ENCODE measurements around the gene UPP1.
"Not testable (repeated sequence)": the region's sequence is repeated elsewhere in the genome, so short reads cannot be mapped to it uniquely, and the experiment has no call there.

Gene UPP1

DNA sequence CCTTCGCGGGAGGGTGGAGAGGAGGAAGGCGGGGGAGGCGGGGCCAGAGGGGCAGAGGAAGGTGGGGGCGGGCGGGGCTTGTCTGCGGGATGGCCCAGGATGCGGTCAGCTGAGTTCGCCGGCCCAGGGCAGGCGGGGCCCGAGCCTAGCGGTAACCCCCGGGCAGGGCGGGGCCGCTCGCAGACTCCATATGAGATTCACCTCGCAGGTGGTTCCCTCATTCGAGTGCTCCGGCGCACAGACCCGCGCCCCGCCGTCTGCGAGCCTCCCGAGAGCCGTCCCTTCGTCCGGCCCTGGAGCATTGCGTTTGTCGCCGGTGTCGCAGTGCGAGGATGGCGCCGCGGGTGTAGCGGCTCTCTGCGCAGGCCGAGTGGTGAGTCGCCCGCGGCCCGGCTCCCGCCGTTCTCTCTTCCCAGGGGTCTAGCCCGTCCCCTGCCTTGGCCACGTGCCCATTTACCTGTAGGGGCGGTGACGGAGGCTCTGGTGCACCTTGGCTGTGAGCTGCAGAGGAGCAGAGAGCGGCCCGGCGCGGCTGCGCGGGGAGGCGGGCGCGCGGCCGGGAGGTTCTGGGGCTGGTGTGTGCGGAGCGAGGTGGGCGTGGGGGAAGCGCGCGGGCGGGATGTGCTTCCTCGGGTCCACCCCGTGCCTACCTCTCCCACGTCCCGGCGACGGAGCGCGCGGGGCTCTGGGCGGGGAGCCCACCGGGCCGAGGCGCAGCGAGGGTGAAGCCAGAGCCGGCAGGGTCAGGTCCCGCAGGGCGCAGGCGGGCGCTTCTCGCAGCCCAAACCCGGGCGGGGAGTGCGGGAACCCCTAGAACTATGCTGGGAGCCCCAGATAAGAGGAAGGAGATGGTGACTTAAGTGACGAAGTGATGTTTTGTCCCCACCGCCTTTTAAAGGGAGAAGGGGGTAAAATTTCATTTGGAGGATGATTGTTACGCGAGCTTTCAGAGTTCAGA lies at the start of gene UPP1:
Gene UPP1 (plus strand): TSS at position 220 of the 958 bp plus-strand sequence. CDS start 5,519 bp downstream, outside the sequence.
- DNase-seq, result peak; percentile 51

DNA sequence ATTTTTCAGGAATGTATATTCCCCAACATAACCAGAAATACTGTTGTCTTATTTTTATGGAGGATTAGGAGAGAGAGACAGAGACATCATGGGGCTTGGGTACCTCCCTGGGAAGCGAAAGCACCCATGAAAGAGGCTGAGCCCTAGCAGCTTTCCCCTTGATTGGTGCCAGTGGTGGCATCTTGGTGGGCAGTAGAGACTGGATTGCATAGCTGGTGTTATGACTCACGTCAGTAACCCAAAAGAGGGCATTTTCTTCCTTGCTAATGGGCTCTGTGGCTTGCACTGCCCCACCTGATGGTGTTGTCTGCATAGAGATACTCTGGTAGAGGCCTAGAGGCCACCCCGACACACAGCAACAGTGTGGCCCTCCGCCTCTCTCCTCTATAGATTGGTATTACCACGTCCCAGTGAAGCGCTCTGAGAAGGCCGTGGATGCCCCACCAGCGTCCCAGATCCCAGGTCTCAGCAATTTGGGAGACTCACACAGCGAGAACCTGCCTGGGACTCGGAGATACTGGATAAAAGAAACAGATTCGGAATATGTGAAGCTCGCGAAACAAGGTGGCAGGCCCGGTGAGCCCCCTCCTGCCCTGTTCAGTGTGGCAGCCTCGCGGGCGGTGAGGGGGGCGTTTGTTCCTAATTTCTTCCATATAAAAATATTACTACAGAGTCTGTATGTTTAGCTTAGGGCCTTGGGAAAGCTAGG lies 48.0 kb upstream of the UPP1 start:
- no peak for DNase-seq

DNA sequence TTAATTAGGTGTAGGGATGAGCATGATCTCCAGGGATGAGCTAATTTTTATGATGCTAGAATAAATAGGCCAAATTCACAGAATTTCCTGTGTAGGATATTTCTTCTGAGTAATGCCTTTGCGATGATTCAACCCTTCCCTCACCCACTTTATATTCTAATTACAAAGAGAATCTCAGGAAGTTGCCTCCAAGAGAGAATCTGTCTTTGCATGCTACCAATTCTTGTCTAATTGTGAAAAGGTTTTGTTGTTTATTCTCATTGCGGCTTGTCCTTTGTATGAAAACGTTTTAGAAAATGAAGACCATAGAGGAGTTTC lies 47.5 kb upstream of the UPP1 start:
- peak; percentile 7 for DNase-seq

DNA sequence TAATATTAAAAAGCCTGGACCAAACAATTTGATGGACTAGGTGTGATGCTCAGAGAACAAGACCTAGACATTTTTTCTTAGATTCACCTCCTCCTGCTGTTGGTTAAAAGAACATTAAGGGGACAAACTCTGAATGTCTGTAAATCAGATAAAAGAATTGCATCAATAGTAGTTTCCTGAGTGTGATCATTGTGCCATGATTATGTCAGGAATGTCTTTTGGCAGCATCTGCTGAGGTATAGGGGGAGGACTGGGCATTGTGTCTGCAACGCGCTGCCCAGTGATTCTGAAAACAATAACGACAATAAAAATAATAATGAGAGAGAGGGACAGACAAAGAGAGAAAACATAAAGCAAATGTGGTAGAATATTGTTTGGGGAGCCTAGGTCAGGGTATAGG lies 46.8 kb upstream of the UPP1 start:
- DNase-seq, result no peak

DNA sequence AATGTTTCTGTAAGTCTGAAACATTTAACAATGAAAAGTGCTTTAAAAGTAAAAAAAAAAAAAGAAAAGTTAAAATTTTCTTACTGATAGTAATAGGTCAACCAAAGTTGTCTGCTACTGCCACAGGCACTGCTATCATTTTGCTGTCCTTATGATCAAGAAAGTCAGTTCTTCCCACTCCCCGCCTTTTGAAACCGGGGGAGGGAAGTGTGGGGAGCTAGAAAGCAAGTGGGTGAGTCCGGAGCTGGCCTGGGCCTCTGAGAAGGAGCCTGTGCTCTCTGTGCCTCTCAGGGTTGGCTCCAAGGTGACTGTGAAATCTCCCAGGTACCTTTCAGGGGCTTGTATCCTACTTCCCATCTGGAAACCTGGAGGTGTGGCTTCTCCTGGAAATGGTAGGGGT lies 46.4 kb upstream of the UPP1 start:
- DNase-seq, result no peak

DNA sequence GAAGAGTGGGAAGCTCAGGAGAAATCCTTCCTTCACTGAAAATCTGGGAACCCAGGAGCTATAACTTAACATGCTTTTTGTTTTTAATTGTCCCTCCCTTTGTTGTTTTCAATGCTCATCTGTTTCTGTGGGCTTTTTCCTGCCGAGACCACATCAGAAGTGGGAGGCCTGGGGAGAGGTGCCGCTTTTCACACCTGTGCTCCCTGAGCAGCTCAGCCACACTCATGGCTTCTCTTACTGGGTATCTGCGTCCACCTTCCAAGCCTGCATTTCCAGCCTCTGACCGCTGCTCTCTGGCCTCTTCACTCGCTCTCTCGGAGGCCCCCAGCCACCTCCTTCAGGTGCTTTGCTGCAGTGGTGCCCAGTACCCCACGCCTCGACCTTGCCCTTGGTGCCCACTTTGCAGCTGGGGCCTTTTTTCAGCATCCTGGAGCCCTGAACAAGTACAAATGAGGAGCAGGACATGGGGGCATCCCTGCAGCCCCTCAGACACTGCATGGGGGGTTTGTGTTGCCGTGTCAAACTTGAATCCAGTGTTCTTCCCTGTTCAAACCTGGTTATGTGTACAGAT lies 43.8 kb upstream of the UPP1 start:
- DNase-seq, result no peak

DNA sequence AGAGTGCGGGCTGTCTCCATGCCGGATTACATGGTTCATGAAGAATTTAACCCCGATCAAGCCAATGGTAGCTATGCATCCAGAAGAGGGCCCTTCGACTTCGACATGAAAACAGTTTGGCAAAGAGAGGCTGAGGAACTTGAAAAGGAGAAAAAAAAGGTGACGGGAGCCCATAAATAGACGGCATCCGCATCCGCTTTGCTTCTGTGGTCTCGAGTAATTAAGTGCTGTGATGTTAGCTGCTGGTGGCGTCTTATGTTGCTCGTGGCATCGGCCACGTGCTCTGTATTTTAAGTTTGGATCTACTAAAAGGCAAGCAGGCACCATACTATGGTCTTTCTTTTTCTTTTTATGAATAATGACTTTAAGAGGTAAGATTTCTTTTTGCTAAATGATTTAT lies 42.6 kb upstream of the UPP1 start:
- DNase-seq, result no peak

DNA sequence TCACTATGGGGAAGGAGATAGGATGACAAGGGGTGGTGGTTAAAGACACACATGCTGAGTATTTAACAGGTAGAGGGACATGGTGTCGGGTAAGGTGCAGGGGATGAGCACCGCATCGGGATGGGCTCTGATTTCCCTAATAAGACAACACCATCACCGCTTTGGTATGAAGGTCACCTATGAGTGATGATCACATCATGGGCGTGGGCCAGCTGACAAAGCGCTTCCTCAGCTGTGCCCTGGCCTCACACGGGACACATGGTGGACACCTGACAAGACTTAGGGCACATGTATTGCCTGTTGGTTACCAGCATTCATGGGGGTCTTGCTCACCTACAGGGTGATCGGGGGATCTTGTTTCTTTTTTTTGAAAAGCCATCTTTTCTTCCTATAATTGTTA lies 41.0 kb upstream of the UPP1 start:
- DNase-seq, result no peak

DNA sequence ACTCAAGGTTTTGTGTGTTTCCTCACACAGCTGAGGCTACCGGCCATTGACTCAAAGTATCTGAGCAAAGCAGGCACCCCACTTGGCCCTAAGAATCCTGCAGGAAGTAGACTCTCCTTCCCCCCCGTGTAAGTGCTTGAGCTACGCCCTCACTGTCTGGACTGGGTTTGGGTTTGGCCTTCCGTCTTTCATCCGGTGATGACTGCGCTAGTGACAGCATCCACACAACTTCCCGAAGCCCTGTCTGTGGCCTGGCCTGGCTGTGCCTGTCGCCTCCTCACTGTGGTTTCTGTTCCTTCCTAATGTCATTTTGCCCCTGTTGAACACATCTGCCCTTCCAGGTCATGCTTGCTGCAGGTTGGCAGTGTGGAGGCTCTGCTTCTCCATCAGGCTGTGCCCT lies 39.2 kb upstream of the UPP1 start:
- no peak for DNase-seq

DNA sequence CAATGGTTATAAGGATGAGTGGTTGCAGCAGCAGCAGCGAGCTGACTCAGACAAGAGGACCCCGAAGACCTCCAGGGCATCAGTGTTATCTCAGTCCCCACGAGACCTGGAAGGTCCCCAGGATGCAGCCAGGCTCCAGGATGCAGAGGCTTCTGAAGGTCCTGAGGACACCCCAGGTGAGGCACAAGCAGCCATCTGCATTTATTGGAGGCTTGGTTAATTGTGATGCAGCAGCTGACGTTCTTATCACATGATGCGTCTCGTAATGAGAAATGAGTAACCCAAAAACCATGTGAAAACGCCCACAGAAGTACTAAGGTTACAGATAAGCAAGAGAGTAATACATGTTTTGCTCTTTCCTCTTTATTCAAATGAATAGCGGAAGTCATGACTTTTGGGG lies 36.3 kb upstream of the UPP1 start:
- peak; percentile 22 for DNase-seq

DNA sequence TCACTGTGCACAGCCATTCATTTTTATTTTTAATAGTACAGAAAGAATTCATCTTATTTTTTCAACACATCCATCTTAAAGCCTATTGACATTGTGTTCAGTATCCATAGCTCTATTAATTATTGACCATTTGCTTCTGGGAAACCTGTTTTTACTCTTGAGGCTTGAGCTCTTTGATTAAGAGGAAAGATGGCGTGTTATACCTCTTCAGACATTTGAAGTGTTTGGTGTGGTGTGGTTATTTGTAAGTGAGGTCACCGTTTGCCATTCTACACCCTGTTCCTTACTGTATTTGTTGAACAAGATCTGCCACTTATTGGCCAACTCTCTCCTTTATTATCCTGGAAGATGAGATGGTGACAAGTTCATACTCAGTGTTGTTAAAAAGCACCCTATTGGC lies 35.3 kb upstream of the UPP1 start:
- no peak for DNase-seq

DNA sequence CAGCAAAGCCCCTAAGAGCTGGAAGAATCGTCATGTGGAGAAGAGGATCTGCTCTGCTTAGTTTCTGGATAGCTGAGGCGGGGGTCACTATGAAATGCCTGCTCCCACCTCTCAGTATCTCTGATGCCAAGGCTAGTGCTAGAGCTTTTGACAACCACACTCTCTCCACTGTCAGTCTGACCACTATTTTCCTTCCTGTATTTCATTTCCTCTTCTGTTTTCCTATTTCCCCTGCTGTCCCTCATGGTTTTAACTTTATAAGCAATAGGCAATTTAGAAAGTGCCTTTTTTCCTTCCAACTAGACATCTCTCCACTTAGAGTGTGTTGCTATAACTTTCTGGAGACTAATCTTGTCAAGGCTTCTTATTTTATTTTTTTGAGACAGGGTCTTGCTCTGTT lies 30.1 kb upstream of the UPP1 start:
- no peak for DNase-seq

DNA sequence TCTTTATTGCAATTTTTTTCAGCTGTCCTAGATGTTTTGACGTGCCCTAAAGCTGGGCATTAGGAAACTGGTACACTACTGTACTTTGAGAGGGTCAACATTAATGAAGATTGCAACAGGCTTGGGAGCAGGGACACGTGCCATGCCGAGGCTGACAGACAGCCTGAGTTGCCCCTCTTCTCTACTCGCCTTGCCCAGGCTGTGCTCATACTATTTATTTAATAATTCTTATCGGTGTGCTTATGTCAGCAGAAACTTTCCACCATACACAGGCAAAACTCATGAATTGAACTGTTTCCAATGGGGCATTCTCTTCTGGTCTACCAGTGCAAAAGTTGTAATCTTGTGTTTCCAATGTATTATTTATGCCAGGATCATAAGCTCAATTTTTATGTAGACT lies 29.4 kb upstream of the UPP1 start:
- DNase-seq, result no peak

DNA sequence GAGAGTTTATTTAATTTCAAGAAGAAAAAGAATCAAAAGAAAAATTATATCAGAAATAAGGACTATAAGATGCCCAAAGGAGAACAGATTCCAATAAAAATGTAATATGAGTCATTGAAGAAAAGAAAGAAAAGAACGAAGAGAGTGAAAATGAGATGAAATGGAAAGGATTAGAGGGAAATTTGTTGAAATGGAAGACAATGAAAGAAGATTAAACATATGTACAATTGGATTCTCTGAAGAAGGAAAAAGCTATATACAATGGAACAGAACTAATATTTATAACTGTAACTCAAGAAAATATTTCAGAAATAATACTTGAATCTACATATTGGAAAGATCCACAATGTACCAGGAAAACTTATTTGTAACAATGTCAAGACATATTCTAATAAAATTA lies 25.1 kb upstream of the UPP1 start:
- DNase-seq, result no peak

DNA sequence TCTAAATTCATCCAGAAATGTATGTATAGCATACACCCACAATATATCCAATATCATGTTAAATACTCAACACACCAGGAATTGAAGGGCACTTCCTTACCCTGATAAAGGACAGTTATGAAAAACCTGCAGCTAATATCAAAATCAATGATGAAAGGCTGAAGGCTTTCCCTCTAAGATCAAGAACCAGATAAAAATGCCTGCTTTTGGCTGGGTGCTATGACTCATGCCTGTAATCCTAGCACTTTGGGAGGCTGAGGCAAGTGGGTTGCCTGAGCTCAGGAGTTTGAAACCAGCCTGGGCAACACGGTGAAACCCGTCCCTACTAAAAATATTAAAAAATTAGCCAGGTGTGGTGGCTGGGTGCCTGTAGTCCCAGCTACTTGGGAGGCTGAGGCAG lies 21.6 kb upstream of the UPP1 start:
- no peak for DNase-seq

DNA sequence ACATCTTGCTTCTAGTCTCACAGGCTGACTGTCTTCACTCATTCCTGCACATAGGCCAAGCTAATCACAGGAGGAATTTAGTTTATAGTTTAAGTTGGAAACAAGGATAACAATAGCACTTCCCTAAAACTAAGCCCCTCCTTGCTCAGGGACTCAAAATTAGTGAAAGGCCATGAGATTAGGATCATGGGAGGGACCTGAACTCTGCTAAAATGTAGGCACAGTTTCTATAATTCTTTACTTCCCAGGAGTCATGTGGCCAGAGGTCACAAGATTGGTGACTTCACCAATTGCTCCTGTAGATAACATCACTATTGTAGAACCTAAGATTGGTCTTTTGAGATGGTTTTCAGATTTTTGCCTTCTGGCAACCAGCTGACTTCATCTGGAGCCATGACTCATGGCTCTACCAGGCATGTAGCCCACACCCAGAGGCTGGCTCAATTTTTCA lies 14.8 kb upstream of the UPP1 start:
- no peak for DNase-seq

DNA sequence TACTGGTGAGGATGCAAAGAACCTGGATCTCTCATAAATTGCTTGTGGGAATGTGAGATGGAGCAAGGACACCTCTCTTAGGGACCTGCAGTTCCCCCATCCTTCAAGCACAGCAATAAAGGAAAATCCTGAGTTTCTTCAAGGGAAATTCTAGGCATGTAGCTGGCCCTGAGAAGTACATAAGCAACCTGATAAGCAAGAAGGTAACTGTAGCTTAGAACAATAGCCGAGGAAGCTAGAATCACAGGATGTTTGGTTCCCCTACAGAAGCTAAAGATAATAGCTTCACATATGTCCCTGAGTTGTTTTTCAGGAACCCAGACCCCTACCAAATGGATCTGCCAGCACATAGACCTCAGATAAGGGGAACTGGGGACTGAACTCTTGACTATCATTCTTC lies 11.6 kb upstream of the UPP1 start:
- DNase-seq, result no peak

DNA sequence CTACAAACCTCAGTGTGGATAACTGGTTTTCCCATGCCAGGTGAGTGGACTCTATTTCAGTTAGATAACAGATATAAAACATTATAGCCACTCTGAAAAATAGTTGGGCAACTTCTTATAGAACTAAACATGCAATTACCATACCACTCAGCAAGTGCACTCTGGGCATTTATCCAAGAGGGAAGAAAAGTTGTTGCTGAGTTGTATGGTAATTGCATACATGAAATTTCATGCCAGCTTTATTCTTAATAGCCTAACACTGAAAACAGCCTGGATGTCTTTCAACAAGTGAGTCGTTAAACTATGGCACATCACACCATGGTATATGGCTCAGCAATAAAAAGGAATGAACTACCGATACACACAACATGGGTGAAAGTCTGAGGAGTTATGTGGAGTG lies 10.6 kb upstream of the UPP1 start:
- DNase-seq, result no peak

DNA sequence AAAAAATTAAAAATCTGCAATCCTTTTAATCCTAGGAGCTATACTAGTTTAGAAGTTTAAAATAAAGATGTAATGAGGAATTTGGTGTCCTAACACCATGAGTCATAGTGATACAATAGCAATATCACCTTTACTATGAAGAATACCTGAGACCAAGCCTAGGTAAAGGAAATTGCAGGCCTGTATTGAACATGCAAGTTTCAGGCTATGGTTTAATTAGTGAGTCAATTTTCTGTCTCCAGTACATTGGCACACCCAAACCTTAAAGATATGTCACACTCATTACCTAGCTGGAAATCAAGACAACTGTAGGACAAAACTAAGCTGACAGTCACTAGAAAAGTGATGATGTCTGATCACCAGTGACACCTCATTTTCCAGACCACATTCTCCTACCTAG lies 6.7 kb upstream of the UPP1 start:
- DNase-seq, result not testable (repeated sequence)

DNA sequence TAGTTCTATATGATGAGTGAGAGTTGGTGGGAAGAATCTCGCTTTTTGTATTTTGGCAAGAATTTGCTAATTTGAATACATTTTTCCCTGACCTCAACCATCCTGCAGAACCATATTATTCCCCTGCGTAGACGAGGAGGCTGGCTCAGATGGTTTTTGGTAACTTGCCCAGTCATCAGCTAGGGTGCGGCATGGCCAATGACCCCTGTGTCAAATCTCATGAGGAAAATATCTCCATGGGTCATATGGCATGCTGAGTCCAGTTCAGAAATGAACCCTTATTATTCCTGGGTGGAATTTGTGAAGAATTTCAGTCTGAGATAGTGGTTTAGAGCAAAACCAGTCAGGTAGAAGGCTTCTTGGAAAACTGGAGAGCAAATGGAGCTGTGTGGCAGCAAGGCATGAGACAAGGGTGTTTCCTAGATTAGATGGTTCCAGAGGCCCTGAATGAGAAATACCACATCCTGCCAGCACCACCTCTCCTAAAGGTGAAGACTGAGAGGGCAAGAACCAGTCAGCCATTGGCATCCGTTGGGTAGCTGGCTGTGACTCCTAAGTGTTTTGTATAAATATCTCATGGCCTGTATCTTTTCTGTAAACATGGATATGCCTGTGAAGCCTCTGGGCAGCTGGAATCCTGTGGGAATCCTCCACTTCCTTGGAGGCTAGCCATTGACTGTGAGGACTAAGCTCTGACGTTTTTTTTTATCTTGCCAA lies 5.8 kb upstream of the UPP1 start:
- peak; percentile 54 for DNase-seq

DNA sequence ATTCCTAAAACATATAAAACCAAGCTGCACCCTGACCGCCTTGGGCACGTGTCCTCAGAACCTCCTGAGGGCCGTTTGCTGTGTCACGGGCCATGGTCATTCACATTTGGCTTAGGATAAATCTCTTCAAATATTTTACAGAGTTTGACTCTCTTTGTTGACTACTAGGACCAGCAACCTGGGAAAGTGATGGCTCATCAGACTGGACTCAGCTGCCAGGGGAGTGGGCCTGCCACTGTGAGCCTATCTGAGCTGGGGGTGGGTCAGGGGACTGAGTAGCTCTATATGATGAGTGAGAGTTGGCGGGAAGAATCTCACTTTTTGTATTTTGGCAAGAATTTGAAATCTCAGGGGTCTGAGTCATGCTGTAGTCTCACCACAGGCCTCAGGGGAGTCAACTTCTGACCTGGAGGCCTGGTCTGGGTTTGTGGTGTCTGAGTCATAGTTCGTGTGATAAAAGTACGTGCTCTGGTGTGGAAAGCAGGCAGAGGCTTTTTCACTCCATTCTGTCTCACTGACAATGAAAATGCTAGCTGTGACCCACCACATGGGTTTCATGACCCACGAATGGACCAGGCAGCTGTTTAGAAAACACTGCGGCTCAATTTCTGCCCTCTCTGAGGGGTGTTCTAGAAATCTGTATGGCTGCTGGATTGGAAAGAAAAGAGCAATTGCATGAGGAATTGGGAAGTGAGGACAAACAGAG lies 4.2 kb upstream of the UPP1 start:
- peak; percentile 95 for DNase-seq

DNA sequence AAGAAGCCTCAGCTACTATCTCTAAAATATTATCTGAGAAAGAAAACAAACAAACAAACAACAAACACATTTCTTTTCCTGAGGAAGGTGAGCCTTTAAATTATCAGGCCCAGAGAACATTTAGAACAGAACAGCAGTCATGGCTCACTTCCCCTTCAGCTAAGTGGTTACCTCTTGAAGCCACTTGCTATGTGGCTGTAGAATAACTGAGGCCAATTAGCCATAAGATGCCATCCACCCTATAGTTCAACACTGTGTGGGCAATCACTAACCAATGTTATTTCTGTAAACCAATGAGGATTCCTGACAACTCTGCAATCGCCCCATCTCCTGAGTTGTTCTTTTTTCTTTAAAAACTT lies 3.7 kb upstream of the UPP1 start:
- no peak for DNase-seq

DNA sequence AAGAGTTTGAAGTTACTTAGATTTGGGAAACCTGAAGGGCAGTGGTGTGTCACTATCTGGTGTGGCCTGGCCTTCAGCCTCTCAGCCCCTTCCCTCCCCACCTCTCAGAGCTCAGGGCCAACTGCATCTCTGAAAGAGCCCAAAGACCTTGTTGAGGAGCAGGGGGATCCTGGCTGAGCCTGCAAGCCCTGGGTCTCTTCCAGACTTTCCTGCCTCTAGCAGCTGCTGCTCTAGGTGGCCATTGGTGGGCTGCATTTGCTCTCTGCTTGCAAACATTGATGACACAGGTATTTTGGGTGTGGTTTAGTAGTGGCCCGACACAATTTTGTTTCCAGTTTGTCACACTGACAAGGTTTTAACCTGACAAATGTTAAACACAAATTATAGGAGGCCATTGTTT lies 3.1 kb upstream of the UPP1 start:
- DNase-seq, result no peak

Data from activated CD4-positive, alpha-beta T cell treated with anti-CD3 and anti-CD28 coated beads, Interleukin-10, Interleukin-2, amounts not matched to agents 100 ng/mL and 50 ng/mL, durations not matched to agents 16 hours and 8 hours (primary cell).